Fibroblast of mammary gland (primary cell): Measurements from ENCODE around the gene IFT25.

ENCODE experiments used
- DNase-seq: peaks from one replicate; pipeline ENCODE4 v3.0.0-alpha.2; 2010; ENCODE audit warnings: low read depth
- H3K4me3 ChIP-seq: 2 replicates; pipeline ENCODE4 v1.5.1; 2011; ENCODE audit warnings: low read depth, mild to moderate bottlenecking, low read length, moderate library complexity; ENCODE audit not compliant: control insufficient read depth
- TF ChIP-seq, protein P1 (sequence below): conservative IDR thresholded peaks from 2 replicates; pipeline ENCODE4 v1.5.1; 2011; ENCODE audit warnings: low read depth, low read length, inconsistent platforms; ENCODE audit not compliant: control insufficient read depth, insufficient read depth

Gene IFT25

DNA sequence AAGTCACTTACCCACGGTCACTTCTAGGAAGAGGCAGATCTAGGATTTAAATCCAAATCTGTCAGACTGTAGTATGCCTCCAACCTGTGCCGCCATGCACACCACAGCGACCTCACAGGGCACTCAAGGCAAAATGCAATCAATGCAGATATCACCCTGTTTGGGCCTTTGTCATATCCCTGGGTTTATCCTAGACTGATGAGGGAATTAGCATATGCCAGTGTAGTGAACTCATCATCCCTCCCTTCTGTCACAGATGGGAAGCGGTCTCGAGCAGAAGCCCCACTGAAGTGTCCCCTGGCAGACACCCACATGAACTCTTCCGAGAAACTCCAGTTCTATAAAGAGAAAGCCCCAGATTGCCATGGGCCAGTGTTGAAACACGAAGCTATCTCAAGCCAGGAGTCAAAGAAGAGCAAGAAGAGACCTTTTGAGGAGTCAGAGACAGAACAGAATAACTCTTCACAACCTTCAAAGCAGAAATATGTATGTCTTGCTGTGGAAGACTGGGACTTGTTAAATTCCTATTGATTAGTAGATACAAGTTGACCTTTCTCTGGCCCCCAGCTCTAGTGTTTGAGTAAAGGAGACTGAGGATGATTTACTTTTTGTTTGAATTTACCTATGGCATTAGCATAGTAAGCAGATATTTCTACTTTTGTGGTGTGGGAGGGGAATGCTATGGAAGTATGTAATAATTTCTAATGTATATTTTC is 22.1 kb upstream of the IFT25 start:
- TF ChIP-seq, protein P1, sequence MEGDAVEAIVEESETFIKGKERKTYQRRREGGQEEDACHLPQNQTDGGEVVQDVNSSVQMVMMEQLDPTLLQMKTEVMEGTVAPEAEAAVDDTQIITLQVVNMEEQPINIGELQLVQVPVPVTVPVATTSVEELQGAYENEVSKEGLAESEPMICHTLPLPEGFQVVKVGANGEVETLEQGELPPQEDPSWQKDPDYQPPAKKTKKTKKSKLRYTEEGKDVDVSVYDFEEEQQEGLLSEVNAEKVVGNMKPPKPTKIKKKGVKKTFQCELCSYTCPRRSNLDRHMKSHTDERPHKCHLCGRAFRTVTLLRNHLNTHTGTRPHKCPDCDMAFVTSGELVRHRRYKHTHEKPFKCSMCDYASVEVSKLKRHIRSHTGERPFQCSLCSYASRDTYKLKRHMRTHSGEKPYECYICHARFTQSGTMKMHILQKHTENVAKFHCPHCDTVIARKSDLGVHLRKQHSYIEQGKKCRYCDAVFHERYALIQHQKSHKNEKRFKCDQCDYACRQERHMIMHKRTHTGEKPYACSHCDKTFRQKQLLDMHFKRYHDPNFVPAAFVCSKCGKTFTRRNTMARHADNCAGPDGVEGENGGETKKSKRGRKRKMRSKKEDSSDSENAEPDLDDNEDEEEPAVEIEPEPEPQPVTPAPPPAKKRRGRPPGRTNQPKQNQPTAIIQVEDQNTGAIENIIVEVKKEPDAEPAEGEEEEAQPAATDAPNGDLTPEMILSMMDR = no peak
- no peak for DNase-seq
- H3K4me3 ChIP-seq = no peak overlapping the region

DNA sequence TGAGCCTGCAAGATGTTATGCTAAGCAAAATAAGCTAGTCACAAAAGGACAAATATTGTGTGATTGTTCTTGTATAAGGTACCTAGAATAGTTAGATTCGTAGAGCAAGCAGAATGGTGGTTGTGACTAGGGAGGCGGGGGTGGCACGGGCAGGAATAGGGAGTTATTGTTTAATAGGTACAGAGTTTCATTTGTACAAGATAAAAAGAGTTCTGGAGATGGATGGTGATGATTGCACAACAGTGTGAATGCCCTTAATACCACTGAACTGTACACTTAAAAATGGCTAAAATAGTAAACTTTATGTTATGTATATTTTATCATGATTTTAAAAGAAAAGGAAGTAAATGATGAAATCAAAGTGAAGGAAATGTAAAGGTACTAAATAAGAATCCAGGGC is 21.3 kb upstream of the IFT25 start:
- no peak for DNase-seq
- TF ChIP-seq, protein P1 = no peak
- no peak overlapping the region for H3K4me3 ChIP-seq

DNA sequence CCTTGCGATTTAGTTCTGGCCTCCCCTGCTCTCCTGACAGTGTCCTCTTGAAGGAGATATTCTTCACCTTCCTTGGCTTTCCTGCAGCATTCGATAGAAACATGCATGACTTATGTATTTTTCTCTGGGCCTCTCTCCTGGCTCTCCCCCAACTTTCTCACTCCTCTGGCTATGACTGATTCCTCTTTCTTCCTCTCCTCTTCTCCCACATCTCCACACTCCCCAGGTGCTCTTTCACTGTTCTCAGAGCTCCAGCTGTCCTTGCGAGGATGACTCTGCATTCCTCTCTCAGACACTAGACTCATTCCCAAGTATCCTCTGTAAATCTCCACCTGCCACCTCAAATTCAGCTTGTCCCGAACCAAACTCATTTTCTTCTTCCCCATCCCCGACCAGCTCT is 18.6 kb upstream of the IFT25 start:
- H3K4me3 ChIP-seq = no peak overlapping the region
- TF ChIP-seq, protein P1 = no peak
- no peak for DNase-seq

DNA sequence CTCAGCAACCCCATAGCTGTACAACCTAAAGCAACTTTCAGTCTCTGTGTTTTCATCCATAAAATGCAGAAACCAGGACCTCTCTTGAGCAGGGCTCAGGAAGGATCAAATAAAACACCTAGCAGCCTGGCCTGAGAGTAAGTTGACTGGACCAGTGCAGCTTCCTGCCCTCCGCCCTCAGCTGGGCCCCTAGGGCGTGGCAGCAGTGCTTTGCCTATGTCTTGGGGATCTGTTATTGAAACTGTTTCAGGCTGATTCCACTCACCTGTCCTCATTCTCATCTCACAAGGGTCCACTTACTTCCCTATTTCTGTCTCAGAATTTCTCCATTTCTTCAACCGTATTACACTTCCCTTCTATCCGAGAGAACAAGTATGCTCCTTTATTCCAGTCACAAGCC is 18.0 kb upstream of the IFT25 start:
- DNase-seq = no peak
- no peak overlapping the region for H3K4me3 ChIP-seq
- TF ChIP-seq, protein P1 = no peak

DNA sequence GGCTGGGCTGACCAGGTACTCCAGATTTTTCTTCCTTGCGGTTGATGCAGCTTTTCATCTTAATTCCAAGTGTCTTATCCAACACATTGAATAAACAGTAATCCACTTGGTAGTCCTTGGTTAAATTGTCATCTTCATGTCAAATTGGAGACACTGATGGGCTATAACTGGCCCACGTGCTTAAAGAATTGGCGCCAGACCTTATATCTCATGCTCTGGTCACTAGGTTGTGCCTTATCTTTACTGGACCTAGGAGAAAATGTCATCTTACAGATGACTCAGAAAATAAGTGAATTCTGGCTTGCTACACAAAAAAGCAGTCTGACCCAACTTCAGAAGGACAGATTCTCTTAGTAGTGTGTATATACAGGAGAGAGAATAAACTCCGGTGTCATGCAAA is 16.9 kb upstream of the IFT25 start:
- no peak for DNase-seq
- H3K4me3 ChIP-seq = no peak overlapping the region
- TF ChIP-seq, protein P1 = no peak

DNA sequence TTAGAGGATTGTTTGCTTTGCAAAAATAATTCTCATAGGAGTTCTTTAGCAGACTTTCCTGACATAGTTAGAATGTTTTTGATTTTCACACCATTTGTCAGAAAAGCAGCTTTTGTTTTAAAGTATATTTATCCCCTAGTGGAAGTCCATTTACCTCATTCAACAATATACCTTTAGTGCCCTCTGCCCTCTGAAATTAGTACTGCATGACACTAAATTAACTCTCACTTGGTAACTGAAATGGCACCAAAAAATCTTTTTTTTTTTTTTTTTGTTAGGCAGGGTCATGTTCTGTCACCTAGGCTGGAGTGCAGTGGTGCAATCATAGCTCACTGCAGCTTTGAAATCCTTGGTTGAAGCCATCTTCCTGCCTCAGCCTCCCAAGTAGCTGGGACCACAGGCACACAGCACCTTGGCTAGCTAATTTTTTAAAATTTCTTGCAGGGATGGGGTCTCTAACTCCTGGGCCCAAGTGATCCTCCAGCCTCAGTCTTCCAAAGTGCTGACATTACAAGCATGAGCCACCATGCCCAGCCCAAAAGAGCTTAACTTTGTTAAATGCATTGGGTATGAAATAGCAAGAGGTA is 14.3 kb upstream of the IFT25 start:
- H3K4me3 ChIP-seq = no peak overlapping the region
- TF ChIP-seq, protein P1 = peak; percentile 56
- DNase-seq = no peak
